ENCODE measurements around the gene CEP78.

GRCh38 chr9:78300209-78300608, 64.3 kb downstream of the CEP78 start:
- TF ChIP-seq CTCF (conservative IDR thresholded peaks at IDR 0.05) (no peak), ZFX (IDR thresholded peaks at IDR 0.05) (no peak)

Data from C4-2B (cell line).